ENCODE data around the gene ZNF774. TPM values are rescaled to one million over a fixed set of nuclear protein-coding genes. Genes with fewer than 3 reads are reported as not detected.
"Not testable (repeated sequence)": the region's sequence is repeated elsewhere in the genome, so short reads cannot be mapped to it uniquely, and the experiment has no call there.

Gene ZNF774
- 3.2 to 4.8 TPM (median 3.3 TPM) in 3 replicates for total RNA-seq
- long read RNA-seq, partial matches to known transcripts: 0 of 3 reads
- long read RNA-seq, other reads (novel, unspliced or antisense): 0 of 3 reads

DNA sequence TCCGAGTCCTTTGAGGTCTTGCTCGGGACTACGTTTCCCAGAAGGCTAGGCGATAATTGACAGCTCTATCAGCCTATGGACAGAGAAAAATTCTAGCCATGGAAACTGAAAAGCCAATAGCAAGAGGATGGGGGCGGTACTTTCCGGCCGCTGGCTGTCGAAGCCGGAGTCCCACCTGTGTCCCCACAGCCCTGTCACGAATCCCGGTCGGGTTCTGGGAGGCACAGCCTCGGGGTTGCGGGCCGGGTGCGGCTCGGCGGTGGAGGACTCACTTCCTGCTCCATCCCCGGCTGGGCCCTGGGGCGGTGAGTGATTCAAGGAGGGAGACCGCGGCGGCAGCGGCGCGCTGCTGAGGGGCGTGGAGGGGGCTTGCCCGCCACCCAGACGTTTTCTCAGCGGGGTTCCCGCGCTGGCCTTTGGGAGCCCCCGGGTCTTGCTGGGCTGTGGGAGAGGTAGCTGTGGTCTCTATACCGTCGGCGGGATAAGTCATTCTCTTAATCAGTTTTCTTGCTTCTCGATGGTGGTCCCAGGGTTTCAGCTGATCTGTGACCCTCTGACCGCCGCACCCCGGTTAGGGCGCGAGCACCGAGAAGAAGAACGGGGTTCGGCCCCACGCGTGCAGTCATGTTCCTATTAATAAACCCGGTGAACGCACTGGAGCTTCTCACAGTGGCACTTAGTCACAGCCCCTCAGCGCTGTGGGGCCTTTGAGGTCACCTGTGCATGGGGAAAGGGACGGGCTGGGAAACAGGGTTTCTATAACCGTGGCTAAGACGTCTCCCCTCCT lies at the start of gene ZNF774:
TSS of gene ZNF774 (plus strand) at position 178 of the 787 bp plus-strand sequence. CDS start 2,377 bp downstream, outside the sequence.
- no peaks in the 10 kb centered on the region for H3K9me3 Mint-ChIP-seq (ENCODE audit: low read depth)
- TF ChIP-seq, protein P1, sequence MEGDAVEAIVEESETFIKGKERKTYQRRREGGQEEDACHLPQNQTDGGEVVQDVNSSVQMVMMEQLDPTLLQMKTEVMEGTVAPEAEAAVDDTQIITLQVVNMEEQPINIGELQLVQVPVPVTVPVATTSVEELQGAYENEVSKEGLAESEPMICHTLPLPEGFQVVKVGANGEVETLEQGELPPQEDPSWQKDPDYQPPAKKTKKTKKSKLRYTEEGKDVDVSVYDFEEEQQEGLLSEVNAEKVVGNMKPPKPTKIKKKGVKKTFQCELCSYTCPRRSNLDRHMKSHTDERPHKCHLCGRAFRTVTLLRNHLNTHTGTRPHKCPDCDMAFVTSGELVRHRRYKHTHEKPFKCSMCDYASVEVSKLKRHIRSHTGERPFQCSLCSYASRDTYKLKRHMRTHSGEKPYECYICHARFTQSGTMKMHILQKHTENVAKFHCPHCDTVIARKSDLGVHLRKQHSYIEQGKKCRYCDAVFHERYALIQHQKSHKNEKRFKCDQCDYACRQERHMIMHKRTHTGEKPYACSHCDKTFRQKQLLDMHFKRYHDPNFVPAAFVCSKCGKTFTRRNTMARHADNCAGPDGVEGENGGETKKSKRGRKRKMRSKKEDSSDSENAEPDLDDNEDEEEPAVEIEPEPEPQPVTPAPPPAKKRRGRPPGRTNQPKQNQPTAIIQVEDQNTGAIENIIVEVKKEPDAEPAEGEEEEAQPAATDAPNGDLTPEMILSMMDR (IDR thresholded peaks at IDR 0.05): no peak
- H3K4me1 Mint-ChIP-seq (ENCODE audit: low read depth): peaks cover 10% of the 10 kb centered on the region
- H3K4me3 Mint-ChIP-seq (ENCODE audit: unreplicated experiment): peak within 1 kb of the TSS; percentile 84
- no peaks in the 10 kb centered on the region for H3K36me3 Mint-ChIP-seq (ENCODE audit: low read depth)
- DNase-seq (ENCODE audit: low spot score): peak; percentile 90
- peak within 1 kb of the TSS; percentile 94 for H3K27ac Mint-ChIP-seq (ENCODE audit: unreplicated experiment)
- no peaks in the 10 kb centered on the region for H3K27me3 Mint-ChIP-seq (ENCODE audit: low read depth)

DNA sequence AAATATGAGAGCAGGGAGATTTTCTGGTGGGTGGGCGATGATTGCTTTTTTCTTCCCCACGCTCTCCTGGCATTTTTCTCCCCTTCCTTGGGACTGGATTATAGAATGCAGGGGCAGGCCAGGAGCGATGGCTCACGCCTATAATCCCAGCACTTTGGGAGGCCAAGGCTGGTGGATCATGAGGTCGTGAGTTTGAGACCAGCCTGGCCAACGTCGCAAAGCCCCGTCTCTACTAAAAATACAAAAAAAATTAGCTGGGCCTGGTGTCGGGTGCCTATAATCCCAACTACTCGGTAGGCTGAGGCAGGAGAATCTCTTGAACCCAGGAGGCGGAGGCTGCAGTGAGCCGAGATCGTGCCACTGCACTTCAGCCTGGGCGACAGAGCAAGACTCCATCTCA lies 46.7 kb upstream of the ZNF774 start:
- H3K4me3 Mint-ChIP-seq (ENCODE audit: unreplicated experiment); DNase-seq (ENCODE audit: low spot score); H3K27ac Mint-ChIP-seq (ENCODE audit: unreplicated experiment); H3K36me3 Mint-ChIP-seq (ENCODE audit: low read depth); H3K27me3 Mint-ChIP-seq (ENCODE audit: low read depth); H3K9me3 Mint-ChIP-seq (ENCODE audit: low read depth): not testable (repeated sequence)
- peaks cover 14% of the 10 kb centered on the region for H3K4me1 Mint-ChIP-seq (ENCODE audit: low read depth)

DNA sequence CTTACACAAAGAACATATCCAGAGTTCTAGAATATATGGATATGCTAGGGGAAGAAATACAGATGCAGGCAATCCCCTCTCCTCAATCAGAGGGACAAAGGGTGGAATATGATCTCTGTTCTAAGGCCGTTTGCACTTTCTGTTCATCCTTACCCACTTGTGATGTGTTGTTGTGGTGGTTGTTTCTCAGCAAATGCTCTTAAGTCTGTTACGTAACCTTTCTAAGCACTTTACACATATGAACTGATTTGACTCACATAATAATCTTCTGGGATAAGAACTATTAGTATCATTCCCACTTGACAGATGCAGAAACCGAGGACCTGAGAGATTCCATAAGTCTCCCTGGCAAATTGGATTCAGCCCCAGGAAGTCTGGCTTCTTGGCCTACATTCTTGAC lies 46.2 kb upstream of the ZNF774 start:
- DNase-seq (ENCODE audit: low spot score): no peak
- H3K4me3 Mint-ChIP-seq (ENCODE audit: unreplicated experiment): no peak overlapping the region
- no peaks in the 10 kb centered on the region for H3K9me3 Mint-ChIP-seq (ENCODE audit: low read depth)
- H3K4me1 Mint-ChIP-seq (ENCODE audit: low read depth): peaks cover 14% of the 10 kb centered on the region
- no peaks in the 10 kb centered on the region for H3K27me3 Mint-ChIP-seq (ENCODE audit: low read depth)
- TF ChIP-seq, protein P1 (IDR thresholded peaks at IDR 0.05): no peak
- no peak overlapping the region for H3K27ac Mint-ChIP-seq (ENCODE audit: unreplicated experiment)
- no peaks in the 10 kb centered on the region for H3K36me3 Mint-ChIP-seq (ENCODE audit: low read depth)

DNA sequence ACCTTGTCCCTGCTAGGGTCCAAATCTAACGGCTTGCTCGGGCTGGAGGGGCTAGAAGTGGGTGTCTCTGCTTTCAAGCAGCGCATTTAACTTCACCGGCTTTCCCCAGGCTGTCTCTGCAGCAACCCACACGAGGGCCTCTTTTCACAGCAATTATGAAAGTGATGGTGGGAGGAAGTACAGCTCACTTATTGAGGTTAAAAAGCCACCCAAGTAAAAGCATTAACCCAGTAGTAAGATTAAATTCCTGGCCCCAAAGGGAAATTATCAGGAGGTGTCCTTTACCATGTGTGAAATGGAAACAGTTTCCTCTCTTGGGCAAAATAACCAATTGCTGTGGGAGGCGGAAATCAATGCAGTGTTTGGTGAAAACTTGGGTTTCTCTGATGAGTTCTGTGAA lies 45.5 kb upstream of the ZNF774 start:
- peaks cover 1% of the 10 kb centered on the region for H3K27me3 Mint-ChIP-seq (ENCODE audit: low read depth)
- H3K27ac Mint-ChIP-seq (ENCODE audit: unreplicated experiment): no peak overlapping the region
- DNase-seq (ENCODE audit: low spot score): no peak
- H3K9me3 Mint-ChIP-seq (ENCODE audit: low read depth): no peaks in the 10 kb centered on the region
- H3K4me1 Mint-ChIP-seq (ENCODE audit: low read depth): peaks cover 10% of the 10 kb centered on the region
- no peaks in the 10 kb centered on the region for H3K36me3 Mint-ChIP-seq (ENCODE audit: low read depth)
- no peak overlapping the region for H3K4me3 Mint-ChIP-seq (ENCODE audit: unreplicated experiment)
- TF ChIP-seq, protein P1 (IDR thresholded peaks at IDR 0.05): no peak

DNA sequence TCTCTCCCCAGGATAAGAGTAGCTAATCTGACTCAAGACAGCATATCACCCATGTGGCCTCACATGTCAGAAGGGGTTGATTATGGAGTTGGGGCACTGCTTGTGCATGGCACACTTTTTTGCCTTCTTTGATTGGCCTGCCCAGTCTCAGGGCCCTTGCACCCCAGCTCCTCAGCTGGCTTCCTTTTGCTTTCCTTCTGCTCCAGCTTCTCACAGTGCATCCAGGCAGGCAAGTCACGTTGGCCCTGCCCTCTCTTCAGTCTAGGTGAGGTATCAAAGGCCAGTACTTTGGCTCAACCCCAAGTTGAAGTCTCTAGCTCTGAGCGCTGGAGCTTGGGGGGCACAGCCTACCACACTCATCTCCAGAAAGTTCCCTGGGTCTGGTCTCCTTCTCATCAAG lies 44.4 kb upstream of the ZNF774 start:
- Mint-ChIP-seq H3K9me3 (ENCODE audit: low read depth) (no peaks in the 10 kb centered on the region), H3K27me3 (ENCODE audit: low read depth) (peaks cover 3% of the 10 kb centered on the region), H3K4me3 (ENCODE audit: unreplicated experiment) (no peak overlapping the region), H3K27ac (ENCODE audit: unreplicated experiment) (no peak overlapping the region), H3K4me1 (ENCODE audit: low read depth) (peaks cover 4% of the 10 kb centered on the region), H3K36me3 (ENCODE audit: low read depth) (no peaks in the 10 kb centered on the region)
- no peak for DNase-seq (ENCODE audit: low spot score)
- TF ChIP-seq, protein P1 (IDR thresholded peaks at IDR 0.05): no peak

DNA sequence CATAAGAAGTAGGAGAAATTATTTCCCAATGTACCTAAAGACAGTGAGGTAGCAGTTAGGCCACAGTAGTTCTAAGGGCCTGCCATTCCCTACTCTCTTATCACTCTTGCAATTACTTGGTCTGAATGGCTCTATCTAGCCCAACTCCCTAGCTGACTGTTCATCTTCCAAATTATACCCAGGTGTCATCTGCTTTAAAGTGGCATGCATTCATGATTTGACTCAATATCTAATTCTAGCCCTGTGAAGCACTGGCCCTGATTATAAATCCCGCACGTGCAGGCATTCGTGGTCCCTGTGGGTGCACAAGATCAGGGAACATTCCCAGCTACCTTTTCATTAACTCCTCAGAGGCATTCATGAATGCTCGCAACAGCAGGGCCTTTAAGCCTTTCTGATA lies 43.1 kb upstream of the ZNF774 start:
- DNase-seq (ENCODE audit: low spot score): no peak
- TF ChIP-seq, protein P1 (IDR thresholded peaks at IDR 0.05): no peak
- no peak overlapping the region for H3K27ac Mint-ChIP-seq (ENCODE audit: unreplicated experiment)
- no peaks in the 10 kb centered on the region for H3K36me3 Mint-ChIP-seq (ENCODE audit: low read depth)
- H3K4me1 Mint-ChIP-seq (ENCODE audit: low read depth): peaks cover 4% of the 10 kb centered on the region
- H3K9me3 Mint-ChIP-seq (ENCODE audit: low read depth): no peaks in the 10 kb centered on the region
- H3K4me3 Mint-ChIP-seq (ENCODE audit: unreplicated experiment): no peak overlapping the region
- H3K27me3 Mint-ChIP-seq (ENCODE audit: low read depth): peaks cover 4% of the 10 kb centered on the region

Measured in chondrocyte (in vitro differentiated cells).